ENCODE measurements around the gene AOAH.

- TF ChIP-seq CTCF (IDR thresholded peaks at IDR 0.05), result no peak
- TF ChIP-seq POLR2A (IDR thresholded peaks at IDR 0.05), result no peak
Observed at GRCh38 chr7:36597090-36597773, 127.1 kb downstream of the AOAH start.
